Inferior parietal cortex (tissue), 1 donor: ENCODE results near the gene PLEKHH1.

ENCODE experiments used
- DNase-seq: peaks from one replicate; pipeline ENCODE4 v3.0.0-alpha.2; 2016; ENCODE audit errors: extremely low spot score

The PLEKHH1 gene

GRCh38 chr14:67510836-67511235 lies 22.3 kb upstream of the PLEKHH1 start:
- no peak for DNase-seq

GRCh38 chr14:67512463-67513310 lies 20.4 kb upstream of the PLEKHH1 start:
- DNase-seq: no peak

GRCh38 chr14:67513631-67514108 lies 19.4 kb upstream of the PLEKHH1 start:
- DNase-seq: no peak

- DNase-seq: no peak
Measured at GRCh38 chr14:67514203-67514607, 18.9 kb upstream of the PLEKHH1 start.

GRCh38 chr14:67514650-67515385 lies 18.3 kb upstream of the PLEKHH1 start:
- no peak for DNase-seq

GRCh38 chr14:67515386-67516079 lies 17.6 kb upstream of the PLEKHH1 start:
- DNase-seq: no peak

- no peak for DNase-seq
Measured at GRCh38 chr14:67516676-67517075, 16.4 kb upstream of the PLEKHH1 start.

GRCh38 chr14:67517083-67517482 lies 16.0 kb upstream of the PLEKHH1 start:
- DNase-seq: peak; percentile 78

- DNase-seq: no peak
Measured at GRCh38 chr14:67519406-67519805, 13.7 kb upstream of the PLEKHH1 start.

GRCh38 chr14:67520482-67520881 lies 12.6 kb upstream of the PLEKHH1 start:
- no peak for DNase-seq

- no peak for DNase-seq
Measured at GRCh38 chr14:67522270-67522669, 10.8 kb upstream of the PLEKHH1 start.

- no peak for DNase-seq
Measured at GRCh38 chr14:67523764-67524633, 9.1 kb upstream of the PLEKHH1 start.

- no peak for DNase-seq
Measured at GRCh38 chr14:67524634-67524963, 8.5 kb upstream of the PLEKHH1 start.

- no peak for DNase-seq
Measured at GRCh38 chr14:67525389-67525788, 7.7 kb upstream of the PLEKHH1 start.

- no peak for DNase-seq
Measured at GRCh38 chr14:67526181-67526580, 6.9 kb upstream of the PLEKHH1 start.

- peak; percentile 80 for DNase-seq
Measured at GRCh38 chr14:67526676-67527459, 6.2 kb upstream of the PLEKHH1 start.

GRCh38 chr14:67527756-67528155 lies 5.3 kb upstream of the PLEKHH1 start:
- DNase-seq: no peak

- DNase-seq: no peak
Measured at GRCh38 chr14:67528276-67528675, 4.8 kb upstream of the PLEKHH1 start.

GRCh38 chr14:67529947-67530935 lies 2.8 kb upstream of the PLEKHH1 start:
- DNase-seq: no peak
